AG10803 (cell line): ENCODE results near the gene TM4SF18.

ENCODE experiments used
- DNase-seq: peaks from one replicate; pipeline ENCODE4 v3.0.0; 2010; ENCODE audit warnings: low read depth
- H3K4me3 ChIP-seq: 2 replicates; pipeline ENCODE4 v1.5.1; 2011; ENCODE audit warnings: mild to moderate bottlenecking, low read length, control low read depth
- CTCF ChIP-seq: conservative IDR thresholded peaks from 2 replicates; pipeline ENCODE4 v1.5.1; 2011; ENCODE audit warnings: mild to moderate bottlenecking, low read length, control low read depth, inconsistent platforms

Gene TM4SF18

GRCh38 chr3:149366031-149366430, 32.6 kb upstream of the TM4SF18 start:
- no peak for DNase-seq
- no peak for TF ChIP-seq CTCF

GRCh38 chr3:149364624-149365023, 31.2 kb upstream of the TM4SF18 start:
- DNase-seq: no peak
- no peak for TF ChIP-seq CTCF
- no peak overlapping the region for H3K4me3 ChIP-seq

More at GRCh38 chr3:149366031-149366430, 32.6 kb upstream of the TM4SF18 start:
- no peak overlapping the region for H3K4me3 ChIP-seq

- no peak for TF ChIP-seq CTCF
- peak; percentile 70 for DNase-seq
- H3K4me3 ChIP-seq: no peak overlapping the region
Observed at GRCh38 chr3:149363053-149363452, 29.6 kb upstream of the TM4SF18 start.

GRCh38 chr3:149362366-149362765, 28.9 kb upstream of the TM4SF18 start:
- no peak for TF ChIP-seq CTCF
- no peak overlapping the region for H3K4me3 ChIP-seq
- peak; percentile 36 for DNase-seq

- no peak for DNase-seq
- no peak for TF ChIP-seq CTCF
- H3K4me3 ChIP-seq: no peak overlapping the region
Observed at GRCh38 chr3:149356630-149357029, 23.2 kb upstream of the TM4SF18 start.

- no peak for TF ChIP-seq CTCF
- H3K4me3 ChIP-seq: no peak overlapping the region
- no peak for DNase-seq
Observed at GRCh38 chr3:149356044-149356592, 22.7 kb upstream of the TM4SF18 start.

GRCh38 chr3:149353581-149354184, 20.2 kb upstream of the TM4SF18 start:
- no peak for TF ChIP-seq CTCF
- no peak for DNase-seq

More at GRCh38 chr3:149353581-149354184, 20.2 kb upstream of the TM4SF18 start:
- H3K4me3 ChIP-seq: no peak overlapping the region
